Measurements from ENCODE around the gene CD40LG. TPM values are rescaled to one million over a fixed set of nuclear protein-coding genes. Genes with fewer than 3 reads are reported as not detected.

The CD40LG gene
- polyA plus RNA-seq, 1 experiment, result not detected

DNA sequence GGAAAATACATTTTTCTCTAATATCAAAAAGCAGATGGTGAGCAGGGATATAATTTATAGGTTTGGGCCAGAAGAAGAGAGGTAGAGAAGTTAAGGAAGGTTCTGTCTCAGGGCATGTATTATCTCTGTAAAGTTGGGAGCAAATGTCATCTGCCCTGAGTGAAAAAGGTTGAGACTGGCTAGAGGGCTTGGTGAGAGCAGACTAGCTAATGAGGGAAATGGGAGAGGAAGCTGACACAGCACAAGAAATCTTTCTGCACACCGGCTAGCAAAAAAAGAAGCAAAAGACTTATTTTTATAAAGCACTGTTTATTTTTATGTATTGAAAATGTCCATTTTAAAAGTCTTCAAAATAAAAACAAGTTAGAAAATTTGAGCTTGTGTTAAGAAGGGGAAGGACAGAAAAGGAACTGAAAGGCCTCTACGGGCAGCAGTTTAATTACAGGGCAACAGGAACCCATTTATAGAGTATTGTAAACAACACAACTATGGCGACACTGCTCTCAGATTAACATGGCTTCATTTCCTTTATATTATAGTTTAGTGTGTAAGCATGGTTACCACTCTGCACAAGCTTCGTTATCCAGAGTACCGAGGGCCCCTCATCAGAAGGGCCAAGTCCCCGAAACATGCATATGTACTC lies 17.4 kb downstream of the CD40LG start:
- ChIA-PET POLR2A (no interaction called here), CTCF (no interaction called here)
- Histone ChIP-seq H3K27me3 (ENCODE audit: control insufficient read depth, insufficient read depth, low read length) (no peaks in the 10 kb centered on the region), H3K36me3 (ENCODE audit: control insufficient read depth, insufficient read depth, low read length) (no peaks in the 10 kb centered on the region), H3K4me3 (ENCODE audit: low read depth, low read length) (no peak overlapping the region)
- no peak for DNase-seq (ENCODE audit: low read depth)
- TF ChIP-seq, protein P1, sequence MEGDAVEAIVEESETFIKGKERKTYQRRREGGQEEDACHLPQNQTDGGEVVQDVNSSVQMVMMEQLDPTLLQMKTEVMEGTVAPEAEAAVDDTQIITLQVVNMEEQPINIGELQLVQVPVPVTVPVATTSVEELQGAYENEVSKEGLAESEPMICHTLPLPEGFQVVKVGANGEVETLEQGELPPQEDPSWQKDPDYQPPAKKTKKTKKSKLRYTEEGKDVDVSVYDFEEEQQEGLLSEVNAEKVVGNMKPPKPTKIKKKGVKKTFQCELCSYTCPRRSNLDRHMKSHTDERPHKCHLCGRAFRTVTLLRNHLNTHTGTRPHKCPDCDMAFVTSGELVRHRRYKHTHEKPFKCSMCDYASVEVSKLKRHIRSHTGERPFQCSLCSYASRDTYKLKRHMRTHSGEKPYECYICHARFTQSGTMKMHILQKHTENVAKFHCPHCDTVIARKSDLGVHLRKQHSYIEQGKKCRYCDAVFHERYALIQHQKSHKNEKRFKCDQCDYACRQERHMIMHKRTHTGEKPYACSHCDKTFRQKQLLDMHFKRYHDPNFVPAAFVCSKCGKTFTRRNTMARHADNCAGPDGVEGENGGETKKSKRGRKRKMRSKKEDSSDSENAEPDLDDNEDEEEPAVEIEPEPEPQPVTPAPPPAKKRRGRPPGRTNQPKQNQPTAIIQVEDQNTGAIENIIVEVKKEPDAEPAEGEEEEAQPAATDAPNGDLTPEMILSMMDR (IDR thresholded peaks at IDR 0.05; ENCODE audit: insufficient read depth, low read depth, low read length), result no peak

DNA sequence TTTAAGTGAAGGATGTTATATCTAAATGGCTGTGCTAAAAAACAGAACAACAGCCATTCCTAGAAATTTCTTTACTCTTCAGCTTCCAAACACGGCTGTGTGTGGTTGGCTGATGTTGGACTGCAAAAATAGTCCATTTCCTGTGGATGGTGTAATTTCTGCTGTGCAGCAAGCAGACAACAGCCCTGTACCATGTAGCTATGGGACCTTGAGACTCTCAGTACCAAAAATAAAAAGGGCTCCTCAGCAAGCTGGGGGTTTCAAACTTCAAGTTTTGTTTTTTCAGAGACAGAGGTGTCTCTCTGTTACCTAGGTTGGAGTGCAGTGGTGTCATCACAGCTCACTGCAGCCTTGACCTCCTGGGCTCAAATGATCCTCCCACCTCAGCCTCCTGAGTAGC lies 18.1 kb downstream of the CD40LG start:
- TF ChIP-seq, protein P1 (IDR thresholded peaks at IDR 0.05; ENCODE audit: insufficient read depth, low read depth, low read length), result no peak
- Histone ChIP-seq H3K36me3 (ENCODE audit: control insufficient read depth, insufficient read depth, low read length) (no peaks in the 10 kb centered on the region), H3K27me3 (ENCODE audit: control insufficient read depth, insufficient read depth, low read length) (no peaks in the 10 kb centered on the region), H3K4me3 (ENCODE audit: low read depth, low read length) (no peak overlapping the region)
- ChIA-PET CTCF (no interaction called here), POLR2A (no interaction called here)
- DNase-seq (ENCODE audit: low read depth), result no peak

DNA sequence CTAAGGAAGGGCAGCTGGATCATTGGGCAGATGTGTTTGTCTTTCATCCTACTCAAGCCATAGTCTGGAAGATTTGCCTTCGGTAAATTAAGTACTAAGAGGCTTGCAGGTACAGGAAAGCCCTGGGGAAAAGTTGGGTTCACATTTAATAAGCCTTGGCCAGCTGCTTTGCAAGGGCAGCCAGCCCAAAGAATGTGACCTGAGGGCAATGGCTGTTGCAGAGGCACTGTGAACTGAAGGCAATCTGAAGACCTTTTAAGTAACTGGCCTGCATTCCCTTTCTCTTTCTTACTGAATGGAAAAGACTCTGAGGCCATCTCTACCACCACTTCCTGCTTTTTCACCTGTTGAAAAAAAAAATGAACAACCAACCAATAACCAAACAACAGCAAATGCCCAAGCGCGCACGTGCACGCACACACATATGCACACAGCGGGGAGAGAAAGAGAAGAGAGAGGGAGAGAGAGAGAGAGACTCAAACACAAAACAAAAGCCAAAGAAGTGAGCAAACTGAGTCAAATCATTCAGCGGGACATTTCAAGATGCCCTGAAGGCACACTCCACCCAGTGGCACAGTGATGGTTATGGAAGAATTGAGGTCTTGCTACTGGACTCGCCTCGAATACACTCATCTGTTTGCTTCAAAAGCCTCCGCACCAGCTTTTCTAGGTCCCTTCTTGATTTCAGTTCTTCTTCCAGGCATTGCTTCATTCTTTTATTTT lies 19.6 kb downstream of the CD40LG start:
- no peak for DNase-seq (ENCODE audit: low read depth)
- TF ChIP-seq, protein P1 (IDR thresholded peaks at IDR 0.05; ENCODE audit: insufficient read depth, low read depth, low read length), result no peak
- POLR2A ChIA-PET, result no interaction called here
- no peaks in the 10 kb centered on the region for H3K27me3 ChIP-seq (ENCODE audit: control insufficient read depth, insufficient read depth, low read length)
- no peaks in the 10 kb centered on the region for H3K36me3 ChIP-seq (ENCODE audit: control insufficient read depth, insufficient read depth, low read length)
- CTCF ChIA-PET, result no interaction called here
- no peak overlapping the region for H3K4me3 ChIP-seq (ENCODE audit: low read depth, low read length)

DNA sequence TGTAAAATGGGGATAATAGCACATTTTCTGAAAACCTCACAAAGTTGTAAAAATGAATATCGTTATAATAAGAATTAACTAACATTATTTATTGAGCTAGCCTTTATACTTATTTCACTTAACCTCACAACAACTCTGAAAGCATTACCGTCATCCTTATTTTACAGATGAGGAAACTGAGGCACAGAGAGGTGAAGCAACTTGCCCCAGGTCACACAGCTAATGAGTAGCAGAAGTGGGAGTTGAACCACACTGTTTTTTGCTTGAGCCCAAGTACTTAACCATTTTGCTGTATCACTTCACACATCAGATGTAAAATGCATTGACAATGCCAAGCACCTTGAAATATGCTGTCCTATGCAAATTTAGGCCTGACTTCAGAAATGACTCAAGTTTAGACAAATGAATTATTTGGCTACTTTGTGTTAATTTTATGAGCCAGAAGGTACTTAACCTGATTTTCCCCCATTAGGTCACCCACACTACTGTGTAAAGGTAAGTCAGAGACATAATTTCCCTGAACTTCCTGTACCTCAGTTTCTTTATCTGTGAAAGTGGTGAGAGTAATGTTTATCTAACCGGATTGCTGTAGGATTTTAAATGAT lies 23.1 kb downstream of the CD40LG start:
- no peaks in the 10 kb centered on the region for H3K27me3 ChIP-seq (ENCODE audit: control insufficient read depth, insufficient read depth, low read length)
- DNase-seq (ENCODE audit: low read depth), result no peak
- no peak overlapping the region for H3K4me3 ChIP-seq (ENCODE audit: low read depth, low read length)
- no peaks in the 10 kb centered on the region for H3K36me3 ChIP-seq (ENCODE audit: control insufficient read depth, insufficient read depth, low read length)
- CTCF ChIA-PET, result no interaction called here
- POLR2A ChIA-PET, result no interaction called here
- TF ChIP-seq, protein P1 (IDR thresholded peaks at IDR 0.05; ENCODE audit: insufficient read depth, low read depth, low read length), result no peak

DNA sequence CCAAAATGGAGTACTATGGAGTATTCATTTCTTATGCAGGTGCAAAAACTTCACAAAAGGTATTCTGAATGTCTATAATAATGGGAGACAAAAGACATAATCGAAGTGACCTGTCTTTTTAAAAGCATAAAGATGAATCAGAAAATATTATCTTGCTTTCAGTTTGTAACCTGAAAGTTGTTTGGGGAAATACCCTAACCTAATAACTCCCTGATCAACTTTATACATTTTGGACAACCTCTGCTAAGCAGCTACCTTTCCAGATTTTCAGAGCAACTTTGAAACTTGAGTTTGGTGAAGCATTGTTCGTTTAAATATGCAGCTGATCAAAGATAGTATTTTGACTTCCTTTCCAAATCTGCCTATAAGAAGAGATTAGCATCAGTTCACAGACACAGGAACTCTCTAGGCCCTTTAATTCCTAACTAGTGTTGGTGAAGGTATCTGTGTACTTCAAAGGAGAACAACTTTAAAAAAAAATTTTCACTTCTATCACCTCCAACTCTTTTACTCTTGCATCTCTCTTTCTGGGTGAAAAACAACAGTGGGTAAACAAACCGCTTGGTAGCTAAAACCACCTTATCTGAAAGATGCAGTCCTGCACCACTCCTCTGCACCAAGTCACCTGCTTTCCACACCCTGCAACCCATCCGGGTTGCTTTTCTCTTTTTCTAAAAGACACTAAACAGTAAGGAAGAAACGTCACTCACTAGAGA lies 26.5 kb downstream of the CD40LG start:
- no peaks in the 10 kb centered on the region for H3K27me3 ChIP-seq (ENCODE audit: control insufficient read depth, insufficient read depth, low read length)
- no peak overlapping the region for H3K4me3 ChIP-seq (ENCODE audit: low read depth, low read length)
- no peaks in the 10 kb centered on the region for H3K36me3 ChIP-seq (ENCODE audit: control insufficient read depth, insufficient read depth, low read length)
- POLR2A ChIA-PET, result no interaction called here
- CTCF ChIA-PET, result no interaction called here
- DNase-seq (ENCODE audit: low read depth), result no peak
- TF ChIP-seq, protein P1 (IDR thresholded peaks at IDR 0.05; ENCODE audit: insufficient read depth, low read depth, low read length), result no peak

Measured in BJ (cell line).